Small intestine (tissue), 7 donors: ENCODE results near the gene GJB2. TPM values are rescaled to one million over a fixed set of nuclear protein-coding genes. Genes with fewer than 3 reads are reported as not detected.

Source experiments
- DNase-seq, 2 donors: peaks; one replicate each; pipeline versions ENCODE4 v3.0.0 to v3.0.0-alpha.2; 2013
- FAIRE-seq: peaks from 2 replicates; lab custom pipeline; 2012; peaks lifted over from hg19 to GRCh38; lab: Jason Lieb, UNC
- H3K27ac ChIP-seq, 3 donors: one replicate each; pipeline ENCODE4 v1.5.1; 2013; ENCODE audit warnings: low read length in 2 of 3, mild to moderate bottlenecking in 2 of 3, control low read depth in 1 of 3, inconsistent platforms in 1 of 3, low read depth in 1 of 3, moderate library complexity in 1 of 3
- H3K27me3 ChIP-seq, 3 donors: one replicate each; pipeline ENCODE4 v1.6.1; 2013; ENCODE audit warnings: low read length in 3 of 3, inconsistent platforms in 1 of 3; ENCODE audit not compliant: control insufficient read depth in 3 of 3, insufficient read depth in 3 of 3
- H3K36me3 ChIP-seq, 3 donors: one replicate each; pipeline ENCODE4 v1.6.1; 2013; ENCODE audit warnings: low read length in 3 of 3, inconsistent platforms in 1 of 3, low read depth in 1 of 3, mild to moderate bottlenecking in 1 of 3, moderate library complexity in 1 of 3; ENCODE audit not compliant: control insufficient read depth in 3 of 3, insufficient read depth in 2 of 3
- H3K4me1 ChIP-seq, 3 donors: one replicate each; pipeline ENCODE4 v1.6.1; 2013; ENCODE audit warnings: low read length in 2 of 3, inconsistent platforms in 1 of 3, low read depth in 1 of 3, mild to moderate bottlenecking in 1 of 3, moderate library complexity in 1 of 3; ENCODE audit not compliant: control insufficient read depth in 3 of 3, insufficient read depth in 2 of 3
- H3K4me3 ChIP-seq, 3 donors: one replicate each; pipeline ENCODE4 v1.5.1; 2013; ENCODE audit warnings: low read length in 3 of 3, control low read depth in 1 of 3, inconsistent platforms in 1 of 3, low read depth in 1 of 3, mild to moderate bottlenecking in 1 of 3, moderate library complexity in 1 of 3
- H3K9me3 ChIP-seq, 2 donors: one replicate each; pipeline ENCODE4 v1.6.1; 2013; ENCODE audit warnings: low read depth in 1 of 2, low read length in 1 of 2; ENCODE audit not compliant: control insufficient read depth in 2 of 2, insufficient read depth in 1 of 2
- WGBS, 3 donors: extraction: QIAGEN DNeasy Blood & Tissue Kit; methylation state at CpG; one replicate each; pipeline ENCODE4 v1.1.7; 2013; 5-methylcytosine and 5-hydroxymethylcytosine counted together
- polyA plus RNA-seq, 4 donors: library from polyadenylated mRNA; stranded (reverse) in 3 of 4; unstranded in 1 of 4; fragments of 200-250 nt in 3 of 4; fragments of 120-200 nt in 1 of 4; gene quantifications; one replicate each; pipeline versions ENCODE4 v1.2.1 to v1.2.3, GENCODE V29; 2013
- donor health status: healthy with polysubstance abuse.
- donor health status: control.
- donor health status: control.
- donor health status: Bipolar disorder and iron deficiency.
- donor health status: healthy.

Gene GJB2
- polyA plus RNA-seq, 4 donors: 3.6 to 15.9 (median 9.2) TPM

GRCh38 chr13:20190481-20191310 is 2.0 kb downstream of the GJB2 start:
- Histone ChIP-seq H3K4me3 (no peak overlapping the region), H3K27me3 (peaks cover 0 to 32% (median 10%) of the 10 kb centered on the region in 3 donors), H3K4me1 (peaks cover 2 to 14% (median 2%) of the 10 kb centered on the region in 3 donors), H3K9me3 (no peaks in the 10 kb centered on the region), H3K36me3 (peaks cover 0 to 2% (median 0%) of the 10 kb centered on the region in 3 donors), H3K27ac (no peak overlapping the region)
- FAIRE-seq (no peak), DNase-seq (no peak)
- WGBS, 3 donors: 72 to 84% (median 73%) methylated on average over 16 of the region's 16 CpGs

- no peaks in the 10 kb centered on the region for H3K9me3 ChIP-seq
- H3K36me3 ChIP-seq: peaks cover 0 to 2% (median 0%) of the 10 kb centered on the region in 3 donors
- H3K27ac ChIP-seq: no peak overlapping the region
- peaks cover 0 to 27% (median 8%) of the 10 kb centered on the region in 3 donors for H3K27me3 ChIP-seq
- DNase-seq (no peak), FAIRE-seq (no peak)
- no peak overlapping the region for H3K4me3 ChIP-seq
- H3K4me1 ChIP-seq: peaks cover 2 to 14% (median 2%) of the 10 kb centered on the region in 3 donors
- 31 to 60% (median 41%) methylated on average over 5 of the region's 5 CpGs for WGBS, 3 donors
Observed at GRCh38 chr13:20190076-20190475, 2.7 kb downstream of the GJB2 start.

GRCh38 chr13:20188667-20189553 is 3.8 kb downstream of the GJB2 start:
- Histone ChIP-seq H3K4me1 (peaks cover 2 to 10% (median 2%) of the 10 kb centered on the region in 3 donors), H3K27me3 (peaks cover 0 to 16% (median 2%) of the 10 kb centered on the region in 3 donors), H3K27ac (no peak overlapping the region), H3K36me3 (peaks cover 0 to 2% (median 0%) of the 10 kb centered on the region in 3 donors), H3K9me3 (no peaks in the 10 kb centered on the region), H3K4me3 (no peak overlapping the region)
- FAIRE-seq (no peak), DNase-seq (no peak)
- WGBS, 3 donors: 86 to 92% (median 86%) methylated on average over 28 of the region's 28 CpGs

- DNase-seq (no peak), FAIRE-seq (no peak)
- no peak overlapping the region for H3K4me3 ChIP-seq
- H3K27me3 ChIP-seq: peaks cover 0 to 4% (median 0%) of the 10 kb centered on the region in 3 donors
- H3K27ac ChIP-seq: no peak overlapping the region
- H3K36me3 ChIP-seq: peaks cover 0 to 2% (median 0%) of the 10 kb centered on the region in 3 donors
- H3K9me3 ChIP-seq: no peaks in the 10 kb centered on the region
- H3K4me1 ChIP-seq: peaks cover 0 to 3% (median 0%) of the 10 kb centered on the region in 3 donors
- 71 to 82% (median 74%) methylated on average over 6 of the region's 6 CpGs for WGBS, 3 donors
Observed at GRCh38 chr13:20186771-20187170, 6.0 kb downstream of the GJB2 start.

- WGBS, 3 donors: 79 to 80% (median 79%) methylated on average over 12 of the region's 12 CpGs
- FAIRE-seq (no peak), DNase-seq (no peak)
Observed at GRCh38 chr13:20185366-20186056, 7.2 kb downstream of the GJB2 start.

GRCh38 chr13:20182231-20182846 is 10.4 kb downstream of the GJB2 start:
- FAIRE-seq (no peak), DNase-seq (peak; percentile 72 to 75)
- Histone ChIP-seq H3K27ac (no peak overlapping the region), H3K4me1 (no peaks in the 10 kb centered on the region), H3K4me3 (no peak overlapping the region), H3K36me3 (no peaks in the 10 kb centered on the region), H3K9me3 (no peaks in the 10 kb centered on the region), H3K27me3 (peaks cover 0 to 20% (median 8%) of the 10 kb centered on the region in 3 donors)
- WGBS, 3 donors: 21 to 23% (median 21%) methylated on average over 5 of the region's 5 CpGs

More at GRCh38 chr13:20185366-20186056, 7.2 kb downstream of the GJB2 start:
- H3K9me3 ChIP-seq: no peaks in the 10 kb centered on the region
- H3K27ac ChIP-seq: no peak overlapping the region
- H3K4me1 ChIP-seq: peaks cover 0 to 3% (median 0%) of the 10 kb centered on the region in 3 donors
- H3K36me3 ChIP-seq: peaks cover 0 to 2% (median 0%) of the 10 kb centered on the region in 3 donors
- H3K4me3 ChIP-seq: no peak overlapping the region
- no peaks in the 10 kb centered on the region for H3K27me3 ChIP-seq

- FAIRE-seq: no peak
- Histone ChIP-seq H3K9me3 (no peaks in the 10 kb centered on the region), H3K4me3 (no peak overlapping the region), H3K27me3 (peaks cover 0 to 32% (median 11%) of the 10 kb centered on the region in 3 donors), H3K36me3 (no peaks in the 10 kb centered on the region), H3K27ac (no peak overlapping the region), H3K4me1 (no peaks in the 10 kb centered on the region)
- DNase-seq: no peak
- 75 to 83% (median 83%) methylated on average over 3 of the region's 3 CpGs for WGBS, 3 donors
Observed at GRCh38 chr13:20181188-20181587, 11.6 kb downstream of the GJB2 start.
